GM19452 (cell line): ENCODE data around the gene ESD.
"Not testable (repeated sequence)": the region's sequence is repeated elsewhere in the genome, so short reads cannot be mapped to it uniquely, and the experiment has no call there.

Experiments
- ATAC-seq: cut with Tn5 transposase; IDR thresholded peaks from one replicate; pipeline ENCODE4 v1.9.1; 2021; ENCODE audit not compliant: unreplicated experiment

Gene ESD

GRCh38 chr13:46795321-46795720 is 1.6 kb downstream of the ESD start:
- ATAC-seq: no peak

- no peak for ATAC-seq
These were observed 13.5 kb downstream of the ESD start for GRCh38 chr13:46783504-46783903.

DNA sequence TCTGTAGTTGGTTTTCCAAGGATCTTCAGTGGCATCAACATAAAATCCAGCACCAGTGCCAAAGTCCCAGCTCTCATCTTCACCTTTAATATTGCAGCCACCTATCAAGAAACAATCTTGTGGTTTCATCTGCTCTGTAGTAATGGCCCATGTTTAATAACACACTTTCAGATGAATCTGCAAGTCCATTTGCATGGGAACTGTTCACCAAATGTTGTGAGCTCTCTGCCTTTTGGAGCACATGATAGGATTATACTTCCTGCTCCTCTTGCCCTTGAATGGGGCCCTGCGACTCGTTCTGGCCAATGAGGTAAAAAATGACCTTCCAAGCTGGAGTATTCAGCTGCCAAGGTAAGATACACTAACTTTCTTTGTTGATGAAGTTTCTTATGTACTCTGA is 14.3 kb downstream of the ESD start:
- ATAC-seq: no peak

DNA sequence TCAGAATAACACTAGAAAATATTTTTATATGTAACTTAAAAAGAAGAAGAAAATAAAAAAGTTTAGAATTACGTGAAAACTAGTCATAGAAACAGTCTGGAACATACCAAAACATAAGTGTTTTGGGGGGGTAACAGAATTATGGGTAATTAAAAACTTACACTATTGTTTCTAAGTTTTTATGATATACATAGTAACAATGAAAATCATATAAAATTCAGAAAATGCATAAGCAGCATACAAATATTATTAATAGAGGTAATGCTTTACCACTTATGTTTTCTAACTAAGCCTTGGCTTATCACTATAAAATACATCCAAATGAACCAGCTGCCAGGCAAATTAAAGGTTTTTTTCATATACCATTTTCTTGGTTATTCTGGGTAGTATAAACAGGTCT is 14.9 kb downstream of the ESD start:
- no peak for ATAC-seq

- ATAC-seq: no peak
These were observed 18.1 kb downstream of the ESD start for GRCh38 chr13:46778890-46779289.

DNA sequence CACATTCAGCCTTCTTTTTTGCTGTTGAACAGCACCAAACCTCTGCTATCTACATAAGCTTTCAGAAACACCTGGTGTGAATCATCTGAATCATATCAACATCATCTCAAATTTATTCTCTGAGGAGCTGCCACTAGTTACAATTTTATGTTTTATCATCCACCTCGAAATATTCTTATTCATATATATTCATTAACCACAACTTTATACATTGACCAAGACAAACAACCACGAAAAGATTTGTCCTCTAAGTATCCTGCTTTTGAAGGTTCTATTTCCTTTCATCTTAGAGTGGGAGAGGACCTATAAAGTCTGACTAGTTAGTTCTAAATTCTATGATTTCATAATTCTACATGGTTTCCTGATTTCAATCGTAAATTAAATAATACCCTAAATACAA is 18.9 kb downstream of the ESD start:
- ATAC-seq: no peak

DNA sequence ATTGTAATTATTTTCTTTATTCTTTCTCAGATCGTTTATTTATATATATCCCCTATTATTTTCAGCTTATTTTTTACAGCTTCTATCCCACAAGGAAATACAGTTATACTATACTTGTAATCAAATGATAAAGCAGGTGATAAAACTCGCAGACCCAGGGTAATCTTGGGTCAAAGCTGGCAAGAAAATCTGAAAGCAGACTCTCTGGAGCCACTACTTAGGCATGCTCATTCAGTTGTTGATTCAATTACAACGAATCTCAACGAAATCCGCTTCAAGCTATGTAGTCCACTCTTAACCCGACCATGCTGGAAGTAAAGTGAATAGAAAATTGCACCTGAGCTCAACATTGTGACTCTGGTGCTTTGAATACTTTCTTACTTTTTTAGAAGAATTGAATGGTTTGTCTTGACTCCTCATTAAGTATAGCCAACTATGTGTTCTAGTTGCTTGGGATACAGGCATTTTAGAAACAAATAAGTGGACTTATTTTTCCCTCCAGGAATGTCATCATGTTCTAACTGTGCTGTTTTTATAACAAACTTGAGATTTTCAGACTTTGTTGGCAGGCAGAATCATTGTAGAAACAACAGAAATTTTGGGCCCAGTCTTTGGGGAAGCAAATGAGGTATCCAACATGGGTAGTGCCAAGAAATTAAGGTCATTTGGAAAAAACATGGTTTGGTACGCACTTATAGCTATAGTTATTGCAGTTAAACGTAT is 21.4 kb downstream of the ESD start:
- ATAC-seq: no peak

DNA sequence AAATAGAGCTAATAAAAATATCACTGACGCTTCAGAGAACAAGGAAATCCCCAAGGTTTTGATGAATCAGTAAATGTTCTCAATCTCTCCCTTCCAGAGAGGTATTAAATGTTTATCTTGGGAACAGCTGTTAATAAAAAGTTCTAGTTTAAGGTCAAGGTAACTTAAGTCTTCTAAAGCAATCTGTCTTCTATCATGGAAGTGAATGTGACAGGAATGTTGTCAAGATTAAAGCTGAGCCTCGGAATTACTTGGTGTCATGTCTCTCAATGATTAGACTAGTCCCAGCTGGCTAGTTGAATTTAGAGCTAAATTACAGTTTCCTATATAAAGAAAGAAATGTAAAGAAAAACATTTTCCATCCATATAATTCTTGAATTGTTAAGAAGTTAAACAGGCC is 23.4 kb downstream of the ESD start:
- no peak for ATAC-seq

GRCh38 chr13:46771693-46772092 is 25.3 kb downstream of the ESD start:
- ATAC-seq: no peak

DNA sequence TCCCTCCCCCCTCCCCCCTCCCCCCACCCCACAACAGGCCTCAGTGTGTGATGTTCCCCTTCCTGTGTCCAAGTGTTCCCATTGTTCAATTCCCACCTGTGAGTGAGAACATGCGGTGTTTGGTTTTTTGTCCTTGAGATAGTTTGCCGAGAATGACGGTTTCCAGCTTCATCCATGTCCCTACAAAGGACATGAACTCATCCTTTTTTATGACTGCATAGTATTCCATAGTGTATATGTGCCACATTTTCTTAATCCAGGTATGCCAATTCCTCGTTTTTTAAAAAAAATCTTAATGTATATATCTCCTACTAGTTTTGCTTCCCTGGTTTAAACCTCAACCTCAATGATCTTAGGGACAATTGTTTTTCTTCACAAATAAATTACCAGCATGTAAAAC is 27.0 kb downstream of the ESD start:
- ATAC-seq: not testable (repeated sequence)

DNA sequence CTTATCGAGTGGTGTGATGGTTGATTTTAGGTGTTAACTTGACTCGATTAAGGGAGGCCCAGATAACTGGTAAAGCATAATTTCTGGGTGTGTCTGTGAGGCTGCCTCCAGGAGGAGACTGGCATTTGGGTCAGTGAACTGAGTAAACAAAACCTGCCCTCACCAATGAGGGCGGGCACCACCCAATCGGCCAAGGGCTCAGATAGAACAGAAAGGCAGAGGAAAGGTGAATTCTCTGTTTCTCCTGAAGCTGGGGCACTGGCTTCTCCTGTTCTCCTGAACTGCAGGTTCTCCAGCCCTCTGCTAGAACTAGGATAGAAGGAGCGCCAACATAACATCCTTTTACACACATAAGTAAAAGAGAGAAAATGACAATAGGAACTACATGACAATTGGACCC is 35.1 kb downstream of the ESD start:
- ATAC-seq: no peak

GRCh38 chr13:46761174-46761573 is 35.8 kb downstream of the ESD start:
- ATAC-seq: no peak

DNA sequence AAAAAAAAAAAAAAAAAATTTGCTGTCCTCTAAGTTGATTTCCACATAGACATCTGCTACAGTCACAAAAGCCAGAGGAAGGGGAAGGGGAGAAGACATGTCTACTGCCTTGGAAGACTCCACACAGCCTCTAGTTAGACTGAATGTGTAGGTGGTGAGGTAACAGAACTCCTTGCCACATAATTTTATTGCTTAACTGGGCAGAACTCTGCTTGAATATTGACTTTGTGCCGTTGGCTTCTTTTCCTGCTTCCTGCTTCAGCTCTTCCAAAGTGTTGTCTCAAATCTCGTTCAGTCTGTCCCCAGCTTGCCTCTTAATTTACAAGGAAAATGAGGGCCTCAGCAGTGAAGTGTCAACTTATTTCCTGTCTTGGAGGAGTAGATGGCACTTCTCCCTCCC is 37.1 kb downstream of the ESD start:
- ATAC-seq: no peak

- ATAC-seq: no peak
These were observed 39.3 kb downstream of the ESD start for GRCh38 chr13:46757640-46758039.

DNA sequence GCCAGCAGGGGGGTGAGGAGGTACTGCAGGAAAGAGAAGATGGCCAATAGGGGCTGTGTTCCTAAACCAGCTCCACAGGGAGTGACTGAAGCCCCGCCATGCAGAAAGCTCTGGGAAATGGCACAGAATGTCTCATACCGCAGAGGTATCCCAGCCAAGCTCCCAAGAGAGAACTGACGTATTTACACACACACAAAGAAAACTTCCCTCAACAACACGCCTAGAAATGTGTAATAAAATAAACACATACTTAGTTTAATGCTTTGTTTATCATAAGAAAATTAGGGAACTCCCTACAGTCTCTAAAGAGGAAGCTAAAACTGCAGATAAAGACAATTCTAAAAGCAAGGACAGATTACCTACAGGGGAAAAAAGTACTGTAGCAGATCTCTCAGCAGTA is 40.0 kb downstream of the ESD start:
- no peak for ATAC-seq

DNA sequence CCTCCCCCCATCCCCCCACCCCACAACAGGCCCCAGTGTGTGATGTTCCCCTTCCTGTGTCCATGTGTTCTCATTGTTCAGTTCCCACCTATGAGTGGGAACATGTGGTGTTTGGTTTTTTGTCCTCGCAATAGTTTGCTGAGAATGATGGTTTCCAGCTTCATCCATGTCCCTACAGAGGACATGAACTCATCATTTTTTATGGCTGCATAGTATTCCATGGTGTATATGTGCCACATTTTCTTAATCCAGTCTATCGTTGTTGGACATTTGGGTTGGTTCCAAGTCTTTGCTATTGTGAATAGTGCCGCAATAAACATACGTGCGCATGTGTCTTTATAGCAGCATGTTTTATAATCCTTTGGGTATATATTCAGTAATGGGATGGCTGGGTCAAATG is 41.5 kb downstream of the ESD start:
- ATAC-seq: not testable (repeated sequence)

DNA sequence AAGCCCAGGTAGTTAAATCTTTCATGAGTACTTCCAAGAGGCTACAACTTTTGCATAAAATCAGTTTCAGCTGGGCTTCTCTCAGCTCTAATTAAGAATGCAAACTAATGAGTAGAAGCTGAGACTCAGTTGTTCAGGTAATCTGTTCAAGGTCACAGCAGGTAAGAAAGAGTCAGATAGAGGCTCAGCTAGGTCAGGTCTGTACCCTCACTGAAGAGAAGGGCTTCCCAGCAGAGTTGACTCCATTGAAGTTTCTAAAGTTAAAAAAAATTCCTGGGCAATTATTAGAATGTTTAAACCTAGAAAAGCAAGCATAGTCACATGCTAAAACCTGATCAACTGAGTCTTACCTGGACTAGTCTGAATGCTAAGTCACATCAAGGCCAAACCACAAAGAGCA is 42.1 kb downstream of the ESD start:
- ATAC-seq: no peak

GRCh38 chr13:46753917-46754316 is 43.0 kb downstream of the ESD start:
- no peak for ATAC-seq

DNA sequence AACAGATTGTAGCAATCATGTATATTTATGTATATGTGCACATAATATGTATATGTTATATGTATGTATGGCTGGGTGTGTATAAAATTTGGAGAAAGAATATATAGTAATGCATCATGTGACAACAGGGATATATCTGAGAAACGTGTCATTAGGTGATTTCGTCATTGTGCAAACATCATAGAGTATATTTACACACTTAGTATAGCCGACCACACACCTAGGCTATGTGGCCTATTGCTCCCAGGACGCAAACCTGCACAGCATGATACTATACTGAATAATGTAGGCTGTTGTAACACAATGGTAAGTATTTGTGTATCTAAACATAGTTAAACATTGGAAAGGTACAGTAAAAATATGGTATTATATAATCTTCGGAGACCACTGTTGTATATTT is 43.8 kb downstream of the ESD start:
- ATAC-seq: no peak

GRCh38 chr13:46751811-46752635 is 44.9 kb downstream of the ESD start:
- ATAC-seq: peak; percentile 93

DNA sequence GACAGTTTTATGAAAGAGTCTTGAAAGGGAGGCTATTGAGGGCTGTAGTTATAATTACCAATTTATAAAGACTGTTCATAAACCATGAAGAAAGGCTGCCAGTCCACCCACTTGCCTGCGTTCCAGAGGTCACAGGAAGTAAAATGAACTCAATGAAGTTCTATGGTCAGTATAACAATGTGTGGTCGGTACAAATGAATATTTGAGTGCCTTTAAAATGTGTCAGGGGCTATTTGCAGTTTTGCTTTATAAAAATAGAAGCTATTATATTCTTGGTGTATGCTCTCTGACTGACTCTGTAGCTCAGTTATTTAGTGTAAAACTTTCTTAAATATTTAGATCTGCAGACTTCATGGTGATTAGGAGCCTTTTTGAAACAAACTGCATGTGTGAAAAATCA is 47.0 kb downstream of the ESD start:
- no peak for ATAC-seq

- no peak for ATAC-seq
These were observed 48.7 kb downstream of the ESD start for GRCh38 chr13:46748300-46748699.
